Mesendoderm (in vitro differentiated cells): ENCODE data around the gene IQCM.

Experiments used
- DNase-seq: peaks from one replicate; pipeline ENCODE4 v3.0.0; 2013
- H2AK5ac ChIP-seq: 2 replicates; pipeline ENCODE4 v1.6.1; 2013; ENCODE audit warnings: low read length, inconsistent platforms
- H2BK120ac ChIP-seq: 2 replicates; pipeline ENCODE4 v1.6.1; 2013; ENCODE audit warnings: low read depth, mild to moderate bottlenecking, low read length, moderate library complexity, mixed read lengths
- H2BK15ac ChIP-seq: replicated peaks from 2 replicates; pipeline ENCODE4 v1.6.1; 2013; ENCODE audit warnings: low read depth, mild to moderate bottlenecking, moderate library complexity
- H2BK5ac ChIP-seq: 2 replicates; pipeline ENCODE4 v1.6.1; 2013; ENCODE audit warnings: low read length, inconsistent platforms
- H3K18ac ChIP-seq: 2 replicates; pipeline ENCODE4 v1.6.1; 2013; ENCODE audit warnings: mild to moderate bottlenecking, low read length, mixed read lengths
- H3K23ac ChIP-seq: one replicate; pipeline ENCODE4 v1.6.1; 2013; ENCODE audit warnings: low read length
- H3K27ac ChIP-seq: 2 replicates; pipeline ENCODE4 v1.5.1; 2013; ENCODE audit warnings: low read depth, mild to moderate bottlenecking, inconsistent platforms, low read length, moderate library complexity
- H3K27me3 ChIP-seq: 2 replicates; pipeline ENCODE4 v1.6.1; 2013; ENCODE audit warnings: low read length, control low read depth, mild to moderate bottlenecking, inconsistent platforms; ENCODE audit not compliant: insufficient read depth, poor library complexity
- H3K36me3 ChIP-seq: 2 replicates; pipeline ENCODE4 v1.6.1; 2013; ENCODE audit warnings: low read length, inconsistent platforms; ENCODE audit not compliant: control insufficient read depth, insufficient read depth
- H3K4ac ChIP-seq: one replicate; pipeline ENCODE4 v1.6.1; 2013; ENCODE audit warnings: low read depth, mild to moderate bottlenecking, low read length, moderate library complexity
- H3K4me1 ChIP-seq: 2 replicates; pipeline ENCODE4 v1.6.1; 2013; ENCODE audit warnings: low read depth, low read length, inconsistent platforms; ENCODE audit not compliant: control insufficient read depth
- H3K4me2 ChIP-seq: 2 replicates; pipeline ENCODE4 v1.6.1; 2013; ENCODE audit warnings: low read length
- H3K4me3 ChIP-seq: 2 replicates; pipeline ENCODE4 v1.5.1; 2013; ENCODE audit warnings: mild to moderate bottlenecking, low read length
- H3K56ac ChIP-seq: one replicate; pipeline ENCODE4 v1.6.1; 2013; ENCODE audit warnings: low read length
- H3K79me1 ChIP-seq: 2 replicates; pipeline ENCODE4 v1.6.1; 2013; ENCODE audit warnings: low read length, inconsistent platforms
- H3K79me2 ChIP-seq: 2 replicates; pipeline ENCODE4 v1.6.1; 2013; ENCODE audit warnings: mild to moderate bottlenecking, low read length; ENCODE audit not compliant: control insufficient read depth, insufficient read depth
- H3K9ac ChIP-seq: 2 replicates; pipeline ENCODE4 v1.6.1; 2013; ENCODE audit warnings: low read length, inconsistent platforms
- H4K5ac ChIP-seq: one replicate; pipeline ENCODE4 v1.6.1; 2013; ENCODE audit warnings: low read length
- H4K8ac ChIP-seq: one replicate; pipeline ENCODE4 v1.6.1; 2013; ENCODE audit warnings: low read depth, mild to moderate bottlenecking, control low read depth, low read length, moderate library complexity
- WGBS: extraction: QIAGEN DNeasy Blood & Tissue Kit; methylation state at CpG from one replicate; pipeline ENCODE4 v1.1.7; 2013; ENCODE audit warnings: low lambda C conversion rate, missing lambda C conversion rate; ENCODE audit not compliant: insufficient coverage; ENCODE audit errors: extremely low coverage; 5-methylcytosine and 5-hydroxymethylcytosine counted together

Gene IQCM

GRCh38 chr4:149404143-149404542 lies 411.5 kb downstream of the IQCM start:
- H3K36me3 ChIP-seq, result no peaks in the 10 kb centered on the region
- no peak overlapping the region for H3K23ac ChIP-seq
- H3K18ac ChIP-seq, result no peak overlapping the region
- no CpG with 5 or more reads among the region's 3 CpGs for WGBS
- no peak overlapping the region for H3K27ac ChIP-seq
- no peak overlapping the region for H3K9ac ChIP-seq
- no peaks in the 10 kb centered on the region for H3K79me2 ChIP-seq
- no peak overlapping the region for H2BK5ac ChIP-seq
- H2AK5ac ChIP-seq, result no peak overlapping the region
- no peak overlapping the region for H4K5ac ChIP-seq
- no peaks in the 10 kb centered on the region for H3K79me1 ChIP-seq
- H3K4me2 ChIP-seq, result no peak overlapping the region
- no peak overlapping the region for H3K4me3 ChIP-seq
- no peak overlapping the region for H3K56ac ChIP-seq
- no peaks in the 10 kb centered on the region for H3K4me1 ChIP-seq
- H4K8ac ChIP-seq, result no peak overlapping the region
- H2BK120ac ChIP-seq, result no peak overlapping the region
- no peak overlapping the region for H2BK15ac ChIP-seq
- H3K27me3 ChIP-seq, result no peaks in the 10 kb centered on the region
- H3K4ac ChIP-seq, result no peak overlapping the region
- DNase-seq, result no peak

DNA sequence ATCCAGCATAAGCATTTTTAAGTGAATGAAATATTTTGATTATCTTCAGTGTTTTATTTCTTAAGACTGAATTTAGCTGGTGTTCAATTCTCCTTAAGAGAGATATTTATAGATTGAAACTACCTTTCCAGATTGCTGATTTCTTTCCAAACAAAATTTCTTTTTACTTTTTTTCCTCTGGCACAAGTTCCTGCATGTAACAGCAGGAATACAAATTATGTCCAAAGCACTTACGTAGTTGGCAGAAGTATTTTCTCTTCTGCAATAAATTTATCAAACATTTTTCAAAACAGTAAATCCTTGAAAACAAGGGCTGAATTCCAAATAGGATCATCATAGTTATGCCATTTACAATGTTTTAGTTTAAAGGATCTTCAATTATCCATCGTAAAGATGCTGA lies 412.6 kb downstream of the IQCM start:
- Histone ChIP-seq H2BK5ac (no peak overlapping the region), H3K4ac (no peak overlapping the region), H2AK5ac (no peak overlapping the region), H3K23ac (no peak overlapping the region), H3K4me3 (no peak overlapping the region), H3K36me3 (no peaks in the 10 kb centered on the region), H3K79me1 (no peaks in the 10 kb centered on the region), H3K56ac (no peak overlapping the region), H3K27ac (no peak overlapping the region), H2BK120ac (no peak overlapping the region), H3K4me1 (no peaks in the 10 kb centered on the region), H3K79me2 (no peaks in the 10 kb centered on the region), H3K18ac (no peak overlapping the region), H4K5ac (no peak overlapping the region), H2BK15ac (no peak overlapping the region), H3K9ac (no peak overlapping the region), H3K27me3 (no peaks in the 10 kb centered on the region), H4K8ac (no peak overlapping the region), H3K4me2 (no peak overlapping the region)
- WGBS, result no CpG with 5 or more reads among the region's 2 CpGs
- DNase-seq, result no peak

DNA sequence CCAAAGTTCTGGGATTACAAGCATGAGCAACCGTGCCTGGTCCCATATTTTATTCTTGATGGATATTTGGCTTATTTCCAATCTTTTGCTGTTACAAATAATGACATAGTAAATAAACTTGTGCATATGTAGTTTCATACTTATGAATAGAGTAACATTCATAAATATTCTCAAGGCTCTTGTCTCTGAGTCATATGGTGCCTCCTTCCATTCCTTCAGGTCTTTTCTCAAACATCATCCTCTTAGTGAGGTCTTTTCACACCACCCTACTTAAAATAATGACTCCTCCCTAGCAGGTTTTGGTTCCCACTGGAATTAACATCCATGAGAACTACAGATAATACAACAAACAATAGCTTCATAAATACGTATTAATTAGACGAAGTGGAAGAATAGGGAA lies 416.6 kb downstream of the IQCM start:
- no peak overlapping the region for H3K9ac ChIP-seq
- no peak overlapping the region for H3K4ac ChIP-seq
- no peak overlapping the region for H2BK15ac ChIP-seq
- no peaks in the 10 kb centered on the region for H3K79me1 ChIP-seq
- H3K4me3 ChIP-seq, result no peak overlapping the region
- H4K5ac ChIP-seq, result no peak overlapping the region
- no peak overlapping the region for H4K8ac ChIP-seq
- WGBS, result no CpG with 5 or more reads among the region's 3 CpGs
- no peak overlapping the region for H2AK5ac ChIP-seq
- H3K4me1 ChIP-seq, result no peaks in the 10 kb centered on the region
- H2BK5ac ChIP-seq, result no peak overlapping the region
- no peaks in the 10 kb centered on the region for H3K27me3 ChIP-seq
- no peak overlapping the region for H2BK120ac ChIP-seq
- H3K4me2 ChIP-seq, result no peak overlapping the region
- H3K18ac ChIP-seq, result no peak overlapping the region
- no peak overlapping the region for H3K56ac ChIP-seq
- no peaks in the 10 kb centered on the region for H3K79me2 ChIP-seq
- no peaks in the 10 kb centered on the region for H3K36me3 ChIP-seq
- H3K27ac ChIP-seq, result no peak overlapping the region
- H3K23ac ChIP-seq, result no peak overlapping the region
- no peak for DNase-seq

DNA sequence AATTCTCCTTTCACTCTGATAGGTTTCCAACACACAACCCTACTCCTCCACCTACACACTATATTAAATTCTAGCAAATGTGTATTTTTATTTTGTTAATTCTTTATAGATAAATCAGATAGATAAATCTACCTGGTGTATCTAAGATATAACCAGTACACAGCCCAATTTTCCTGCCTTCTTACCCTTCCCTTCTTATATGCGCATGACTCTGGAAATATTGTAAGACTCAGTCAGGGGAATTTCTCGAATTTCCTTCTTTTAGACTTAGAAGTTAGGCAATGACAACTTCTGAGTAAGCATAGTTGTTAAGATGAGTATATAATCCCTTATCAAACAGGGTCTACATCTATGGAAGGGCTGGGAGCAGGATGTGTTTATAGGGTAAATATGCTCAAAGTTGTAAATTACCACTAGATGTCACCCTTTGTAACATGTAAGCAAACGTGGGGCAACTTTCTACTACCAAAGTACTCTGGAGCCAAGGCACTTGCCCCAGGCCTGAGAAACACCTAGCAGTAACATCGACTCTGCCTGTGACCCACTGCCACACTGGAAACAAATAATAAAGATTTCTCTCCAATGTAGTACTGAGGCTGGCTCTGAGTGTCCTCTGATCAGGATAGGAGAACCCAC lies 444.7 kb downstream of the IQCM start:
- Histone ChIP-seq H3K27ac (no peak overlapping the region), H3K18ac (no peak overlapping the region), H2AK5ac (no peak overlapping the region), H3K4me2 (no peak overlapping the region), H3K9ac (no peak overlapping the region), H3K4ac (no peak overlapping the region), H4K8ac (no peak overlapping the region), H3K27me3 (no peaks in the 10 kb centered on the region), H3K36me3 (no peaks in the 10 kb centered on the region), H2BK120ac (no peak overlapping the region), H3K4me1 (no peaks in the 10 kb centered on the region), H3K23ac (no peak overlapping the region), H2BK15ac (no peak overlapping the region), H3K4me3 (no peak overlapping the region), H4K5ac (no peak overlapping the region), H2BK5ac (no peak overlapping the region), H3K56ac (no peak overlapping the region), H3K79me2 (no peaks in the 10 kb centered on the region), H3K79me1 (no peaks in the 10 kb centered on the region)
- WGBS, result no CpG with 5 or more reads among the region's 4 CpGs
- peak; percentile 80 for DNase-seq

- WGBS, result no CpG with 5 or more reads among the region's 3 CpGs
- no peak overlapping the region for H4K5ac ChIP-seq
These were observed 445.6 kb downstream of the IQCM start for GRCh38 chr4:149370002-149370401.

GRCh38 chr4:149353241-149353640 lies 462.4 kb downstream of the IQCM start:
- Histone ChIP-seq H3K4me3 (no peak overlapping the region), H3K9ac (no peak overlapping the region), H3K79me1 (no peaks in the 10 kb centered on the region), H2BK5ac (no peak overlapping the region), H2AK5ac (no peak overlapping the region), H4K5ac (no peak overlapping the region), H3K4me2 (no peak overlapping the region), H2BK15ac (no peak overlapping the region), H3K36me3 (no peaks in the 10 kb centered on the region), H3K27me3 (no peaks in the 10 kb centered on the region), H3K4me1 (no peaks in the 10 kb centered on the region), H3K4ac (no peak overlapping the region), H3K23ac (no peak overlapping the region), H3K56ac (no peak overlapping the region), H3K27ac (no peak overlapping the region), H3K79me2 (no peaks in the 10 kb centered on the region), H2BK120ac (no peak overlapping the region), H4K8ac (no peak overlapping the region), H3K18ac (no peak overlapping the region)
- WGBS, result no CpG with 5 or more reads among the region's 3 CpGs
- DNase-seq, result no peak

More at GRCh38 chr4:149370002-149370401, 445.6 kb downstream of the IQCM start:
- H3K23ac ChIP-seq, result no peak overlapping the region
- H3K9ac ChIP-seq, result no peak overlapping the region
- H4K8ac ChIP-seq, result no peak overlapping the region
- H3K36me3 ChIP-seq, result no peaks in the 10 kb centered on the region
- no peak overlapping the region for H2BK5ac ChIP-seq
- no peak for DNase-seq
- no peak overlapping the region for H3K18ac ChIP-seq
- no peak overlapping the region for H3K27ac ChIP-seq
- no peak overlapping the region for H3K4me3 ChIP-seq
- no peaks in the 10 kb centered on the region for H3K79me1 ChIP-seq
- no peaks in the 10 kb centered on the region for H3K4me1 ChIP-seq
- no peak overlapping the region for H2BK15ac ChIP-seq
- H2BK120ac ChIP-seq, result no peak overlapping the region
- H3K56ac ChIP-seq, result no peak overlapping the region
- no peak overlapping the region for H3K4ac ChIP-seq
- no peaks in the 10 kb centered on the region for H3K27me3 ChIP-seq
- no peak overlapping the region for H2AK5ac ChIP-seq
- H3K4me2 ChIP-seq, result no peak overlapping the region
- no peaks in the 10 kb centered on the region for H3K79me2 ChIP-seq
